ENCODE data around the gene ARL15. TPM values are rescaled to one million over a fixed set of nuclear protein-coding genes. Genes with fewer than 3 reads are reported as not detected.

Gene ARL15
- total and polyA plus RNA-seq, 4 donors: 5.0 to 24.8 (median 13.3) TPM

- H3K27ac ChIP-seq (ENCODE audit: low read depth in 1 of 2, low read length in 2 of 2): no peak overlapping the region
- no peak for DNase-seq (ENCODE audit: low spot score)
- peaks cover 0 to 10% (median 2%) of the 10 kb centered on the region in 4 donors for H3K4me1 ChIP-seq (ENCODE audit: control insufficient read depth in 4 of 4, insufficient read depth in 4 of 4, low read length in 3 of 4)
- H3K4me3 ChIP-seq (ENCODE audit: low read depth in 1 of 3, low read length in 3 of 3): no peak overlapping the region
- H3K27me3 ChIP-seq (ENCODE audit: control insufficient read depth in 4 of 4, insufficient read depth in 4 of 4, low read length in 3 of 4): no peaks in the 10 kb centered on the region
- 99% methylated on average over 1 of the region's 1 CpG for WGBS
- no peaks in the 10 kb centered on the region for H3K36me3 ChIP-seq (ENCODE audit: control insufficient read depth in 4 of 4, insufficient read depth in 3 of 4, low read depth in 1 of 4, low read length in 3 of 4)
- no peaks in the 10 kb centered on the region for H3K9me3 ChIP-seq (ENCODE audit: control insufficient read depth in 4 of 4, low read length in 3 of 4)
- TF ChIP-seq ATF3 (IDR thresholded peaks at IDR 0.05) (no peak), HNF4G (IDR thresholded peaks at IDR 0.05) (no peak), JUND (IDR thresholded peaks at IDR 0.05) (no peak), EGR1 (IDR thresholded peaks at IDR 0.05; ENCODE audit: low read depth in 2 of 2) (no peak), MAX (IDR thresholded peaks at IDR 0.05) (no peak), FOXA2 (IDR thresholded peaks at IDR 0.05) (no peak), CTCF (IDR thresholded peaks at IDR 0.05; ENCODE audit: low read depth, low read length, missing input control) (no peak), RAD21 (IDR thresholded peaks at IDR 0.05) (no peak), YY1 (IDR thresholded peaks at IDR 0.05) (no peak), GABPA (IDR thresholded peaks at IDR 0.05 in 1 of 2, conservative IDR thresholded peaks at IDR 0.05 in 1 of 2) (no peak), TAF1 (conservative IDR thresholded peaks at IDR 0.05) (no peak), HNF4A (conservative IDR thresholded peaks at IDR 0.05) (no peak), SP1 (IDR thresholded peaks at IDR 0.05) (no peak), RXRA (IDR thresholded peaks at IDR 0.05) (no peak), FOXA1 (IDR thresholded peaks at IDR 0.05) (no peak), NR2F2 (IDR thresholded peaks at IDR 0.05) (no peak)
- TF ChIP-seq, protein P1, sequence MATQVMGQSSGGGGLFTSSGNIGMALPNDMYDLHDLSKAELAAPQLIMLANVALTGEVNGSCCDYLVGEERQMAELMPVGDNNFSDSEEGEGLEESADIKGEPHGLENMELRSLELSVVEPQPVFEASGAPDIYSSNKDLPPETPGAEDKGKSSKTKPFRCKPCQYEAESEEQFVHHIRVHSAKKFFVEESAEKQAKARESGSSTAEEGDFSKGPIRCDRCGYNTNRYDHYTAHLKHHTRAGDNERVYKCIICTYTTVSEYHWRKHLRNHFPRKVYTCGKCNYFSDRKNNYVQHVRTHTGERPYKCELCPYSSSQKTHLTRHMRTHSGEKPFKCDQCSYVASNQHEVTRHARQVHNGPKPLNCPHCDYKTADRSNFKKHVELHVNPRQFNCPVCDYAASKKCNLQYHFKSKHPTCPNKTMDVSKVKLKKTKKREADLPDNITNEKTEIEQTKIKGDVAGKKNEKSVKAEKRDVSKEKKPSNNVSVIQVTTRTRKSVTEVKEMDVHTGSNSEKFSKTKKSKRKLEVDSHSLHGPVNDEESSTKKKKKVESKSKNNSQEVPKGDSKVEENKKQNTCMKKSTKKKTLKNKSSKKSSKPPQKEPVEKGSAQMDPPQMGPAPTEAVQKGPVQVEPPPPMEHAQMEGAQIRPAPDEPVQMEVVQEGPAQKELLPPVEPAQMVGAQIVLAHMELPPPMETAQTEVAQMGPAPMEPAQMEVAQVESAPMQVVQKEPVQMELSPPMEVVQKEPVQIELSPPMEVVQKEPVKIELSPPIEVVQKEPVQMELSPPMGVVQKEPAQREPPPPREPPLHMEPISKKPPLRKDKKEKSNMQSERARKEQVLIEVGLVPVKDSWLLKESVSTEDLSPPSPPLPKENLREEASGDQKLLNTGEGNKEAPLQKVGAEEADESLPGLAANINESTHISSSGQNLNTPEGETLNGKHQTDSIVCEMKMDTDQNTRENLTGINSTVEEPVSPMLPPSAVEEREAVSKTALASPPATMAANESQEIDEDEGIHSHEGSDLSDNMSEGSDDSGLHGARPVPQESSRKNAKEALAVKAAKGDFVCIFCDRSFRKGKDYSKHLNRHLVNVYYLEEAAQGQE (IDR thresholded peaks at IDR 0.05): no peak
- TF ChIP-seq, protein P2, sequence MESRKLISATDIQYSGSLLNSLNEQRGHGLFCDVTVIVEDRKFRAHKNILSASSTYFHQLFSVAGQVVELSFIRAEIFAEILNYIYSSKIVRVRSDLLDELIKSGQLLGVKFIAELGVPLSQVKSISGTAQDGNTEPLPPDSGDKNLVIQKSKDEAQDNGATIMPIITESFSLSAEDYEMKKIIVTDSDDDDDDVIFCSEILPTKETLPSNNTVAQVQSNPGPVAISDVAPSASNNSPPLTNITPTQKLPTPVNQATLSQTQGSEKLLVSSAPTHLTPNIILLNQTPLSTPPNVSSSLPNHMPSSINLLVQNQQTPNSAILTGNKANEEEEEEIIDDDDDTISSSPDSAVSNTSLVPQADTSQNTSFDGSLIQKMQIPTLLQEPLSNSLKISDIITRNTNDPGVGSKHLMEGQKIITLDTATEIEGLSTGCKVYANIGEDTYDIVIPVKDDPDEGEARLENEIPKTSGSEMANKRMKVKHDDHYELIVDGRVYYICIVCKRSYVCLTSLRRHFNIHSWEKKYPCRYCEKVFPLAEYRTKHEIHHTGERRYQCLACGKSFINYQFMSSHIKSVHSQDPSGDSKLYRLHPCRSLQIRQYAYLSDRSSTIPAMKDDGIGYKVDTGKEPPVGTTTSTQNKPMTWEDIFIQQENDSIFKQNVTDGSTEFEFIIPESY (IDR thresholded peaks at IDR 0.05): no peak
- no peak overlapping the region for H3K9ac ChIP-seq (ENCODE audit: low read depth in 1 of 2, low read length in 2 of 2)
These were observed 102.8 kb downstream of the ARL15 start for GRCh38 chr5:54207566-54207965.

Data from liver (tissue), 9 donors.